Parathyroid adenoma (tissue), 2 donors: Measurements from ENCODE around the gene USH1G.

Experiments
- H2AFZ ChIP-seq: fragments of 300-600 bp; sonication (generic); one replicate; pipeline ENCODE4 v1.7.0; 2017; ENCODE audit warnings: antibody characterized with exemption, mild to moderate bottlenecking
- H3K27ac ChIP-seq: fragments of 300-600 bp; sonication (generic); one replicate; pipeline ENCODE4 v1.7.0; 2017
- H3K27me3 ChIP-seq: fragments of 300-600 bp; sonication (generic); one replicate; pipeline ENCODE4 v1.7.0; 2017; ENCODE audit warnings: low read length; ENCODE audit not compliant: control insufficient read depth, insufficient read depth
- H3K36me3 ChIP-seq: fragments of 300-600 bp; sonication (generic); one replicate; pipeline ENCODE4 v1.7.0; 2017; ENCODE audit warnings: low read length; ENCODE audit not compliant: control insufficient read depth, insufficient read depth
- H3K4me1 ChIP-seq: fragments of 300-600 bp; sonication (generic); one replicate; pipeline ENCODE4 v1.7.0; 2017; ENCODE audit warnings: control low read depth
- H3K4me2 ChIP-seq: fragments of 300-600 bp; sonication (generic); one replicate; pipeline ENCODE4 v1.7.0; 2017; ENCODE audit warnings: low read length
- H3K4me3 ChIP-seq: fragments of 300-600 bp; sonication (generic); one replicate; pipeline ENCODE4 v1.7.0; 2017; ENCODE audit warnings: low read depth, low read length
- H3K79me2 ChIP-seq: fragments of 300-600 bp; sonication (generic); one replicate; pipeline ENCODE4 v1.7.0; 2017; ENCODE audit warnings: control low read depth
- H3K9ac ChIP-seq: fragments of 300-600 bp; sonication (generic); one replicate; pipeline ENCODE4 v1.7.0; 2017; ENCODE audit warnings: mild to moderate bottlenecking
- H3K9me3 ChIP-seq: fragments of 300-600 bp; sonication (generic); one replicate; pipeline ENCODE4 v1.7.0; 2017; ENCODE audit warnings: low read length; ENCODE audit not compliant: control insufficient read depth
- CTCF ChIP-seq: fragments of 300-600 bp; sonication (generic); IDR thresholded peaks from one replicate; pipeline ENCODE4 v1.7.0; 2017; ENCODE audit warnings: antibody characterized with exemption, mild to moderate bottlenecking
- donor health status: primary hyperparathyroidism.

USH1G gene

GRCh38 chr17:74951065-74951464, 28.0 kb upstream of the USH1G start:
- no peaks in the 10 kb centered on the region for H3K4me1 ChIP-seq
- H3K9ac ChIP-seq: no peak overlapping the region
- no peak overlapping the region for H3K4me2 ChIP-seq
- H3K27ac ChIP-seq: no peak overlapping the region
- TF ChIP-seq CTCF: no peak
- H2AFZ ChIP-seq: no peak overlapping the region
- no peaks in the 10 kb centered on the region for H3K9me3 ChIP-seq
- no peaks in the 10 kb centered on the region for H3K27me3 ChIP-seq
- no peaks in the 10 kb centered on the region for H3K79me2 ChIP-seq
- H3K36me3 ChIP-seq: no peaks in the 10 kb centered on the region
- H3K4me3 ChIP-seq: no peak overlapping the region

GRCh38 chr17:74950207-74950606, 27.2 kb upstream of the USH1G start:
- Histone ChIP-seq H3K4me2 (no peak overlapping the region), H3K36me3 (no peaks in the 10 kb centered on the region), H3K9me3 (no peaks in the 10 kb centered on the region), H3K4me3 (no peak overlapping the region), H3K27me3 (no peaks in the 10 kb centered on the region), H3K9ac (no peak overlapping the region), H3K79me2 (no peaks in the 10 kb centered on the region), H3K4me1 (no peaks in the 10 kb centered on the region), H2AFZ (no peak overlapping the region), H3K27ac (no peak overlapping the region)
- TF ChIP-seq CTCF: no peak

- Histone ChIP-seq H2AFZ (no peak overlapping the region), H3K4me1 (no peaks in the 10 kb centered on the region), H3K4me3 (no peak overlapping the region), H3K79me2 (no peaks in the 10 kb centered on the region), H3K27ac (no peak overlapping the region), H3K9ac (no peak overlapping the region), H3K4me2 (no peak overlapping the region), H3K9me3 (no peaks in the 10 kb centered on the region), H3K36me3 (no peaks in the 10 kb centered on the region), H3K27me3 (no peaks in the 10 kb centered on the region)
- TF ChIP-seq CTCF: no peak
Measured at GRCh38 chr17:74949455-74950115, 26.5 kb upstream of the USH1G start.

- no peaks in the 10 kb centered on the region for H3K36me3 ChIP-seq
- H3K9ac ChIP-seq: no peak overlapping the region
- H3K79me2 ChIP-seq: no peaks in the 10 kb centered on the region
- H3K4me1 ChIP-seq: no peaks in the 10 kb centered on the region
- H3K4me3 ChIP-seq: no peak overlapping the region
- H3K27me3 ChIP-seq: no peaks in the 10 kb centered on the region
- no peak overlapping the region for H3K4me2 ChIP-seq
- no peak overlapping the region for H2AFZ ChIP-seq
- H3K27ac ChIP-seq: no peak overlapping the region
- no peaks in the 10 kb centered on the region for H3K9me3 ChIP-seq
- TF ChIP-seq CTCF: no peak
Measured at GRCh38 chr17:74947041-74947754, 24.1 kb upstream of the USH1G start.

- TF ChIP-seq CTCF: no peak
- H3K9ac ChIP-seq: no peak overlapping the region
- H3K4me1 ChIP-seq: peaks cover 1% of the 10 kb centered on the region
- H2AFZ ChIP-seq: no peak overlapping the region
- H3K27ac ChIP-seq: no peak overlapping the region
- H3K9me3 ChIP-seq: no peaks in the 10 kb centered on the region
- no peaks in the 10 kb centered on the region for H3K27me3 ChIP-seq
- no peak overlapping the region for H3K4me3 ChIP-seq
- no peaks in the 10 kb centered on the region for H3K36me3 ChIP-seq
- no peak overlapping the region for H3K4me2 ChIP-seq
- H3K79me2 ChIP-seq: no peaks in the 10 kb centered on the region
Measured at GRCh38 chr17:74946641-74947040, 23.6 kb upstream of the USH1G start.
